ENCODE data around the gene ZC3H13. TPM values are rescaled to one million over a fixed set of nuclear protein-coding genes. Genes with fewer than 3 reads are reported as not detected.

ZC3H13 gene
- total RNA-seq, 1 experiment from 2014 or later, result 61.9 TPM

DNA sequence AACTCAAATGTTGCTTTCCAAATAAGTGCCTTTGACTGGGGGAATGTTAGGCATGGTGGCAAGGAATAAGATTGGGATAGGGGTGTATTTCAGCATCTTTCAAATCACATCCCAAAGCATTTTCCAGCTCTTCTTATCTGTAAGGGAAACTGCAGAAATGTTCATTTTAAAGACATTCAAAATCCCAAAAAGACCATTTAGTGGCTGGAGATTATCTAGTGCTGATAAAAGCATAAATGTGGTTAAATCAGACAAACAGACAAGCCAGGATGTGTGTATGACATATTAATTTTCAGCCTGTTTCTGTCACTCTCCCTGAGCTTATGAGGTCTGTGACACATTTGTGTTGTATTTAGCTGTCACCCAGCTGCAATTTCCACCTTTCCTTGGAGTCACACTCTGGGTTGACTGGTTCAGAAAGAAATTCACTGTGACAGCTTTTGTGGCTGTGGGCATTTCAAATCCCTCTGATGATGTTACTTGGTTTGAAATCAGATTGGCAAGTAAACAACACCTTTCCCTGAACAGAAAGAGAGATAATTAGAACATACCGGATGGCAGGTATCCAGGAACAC, 131.3 kb downstream of the ZC3H13 start:
- H2BK5ac ChIP-seq (ENCODE audit: insufficient read length, low read length), result no peak overlapping the region

More for the DNA sequence above, 131.3 kb downstream of the ZC3H13 start:
- Mint-ChIP-seq H3K4me3 (no peak overlapping the region), H3K4me1 (peaks cover 3 to 7% of the 10 kb centered on the region in 2 experiments; a peak in 2 of 4 replicates), H3K36me3 (ENCODE audit: insufficient read depth in 1 of 3, low read depth in 3 of 3) (no peaks in the 10 kb centered on the region), H3K27me3 (ENCODE audit: low read depth) (no peaks in the 10 kb centered on the region), H3K9me3 (no peaks in the 10 kb centered on the region), H3K27ac (peak overlapping the region in 1 of 3 experiments; percentile 40; a peak in 1 of 7 replicates)
- H3K18ac ChIP-seq (ENCODE audit: insufficient read length, low read depth, low read length), result no peak overlapping the region
- no peak overlapping the region for H3K4me2 ChIP-seq (ENCODE audit: insufficient read depth, insufficient read length, low read length)
- WGBS (ENCODE audit: extremely low coverage, insufficient read length, low lambda C conversion rate), result no CpG with 5 or more reads among the region's 1 CpG
- H2AFZ ChIP-seq (ENCODE audit: low read length), result no peak overlapping the region
- H2BK120ac ChIP-seq (ENCODE audit: low read depth, low read length, poor library complexity, severe bottlenecking), result no peak overlapping the region
- no peak overlapping the region for H4K5ac ChIP-seq (ENCODE audit: insufficient read length, low read depth, low read length)
- H3K4ac ChIP-seq (ENCODE audit: low read depth, low read length), result no peak overlapping the region
- no peak overlapping the region for H4K91ac ChIP-seq (ENCODE audit: insufficient read length, low read depth, low read length)
- no peak overlapping the region for H2AK5ac ChIP-seq (ENCODE audit: insufficient read length, low read length)
- no peak overlapping the region for H2BK12ac ChIP-seq (ENCODE audit: insufficient read length, low read depth, low read length)
- no peak overlapping the region for H3K56ac ChIP-seq (ENCODE audit: insufficient read length, low read depth, low read length)
- H3K79me1 ChIP-seq (ENCODE audit: insufficient read depth, low read depth, low read length, poor library complexity, severe bottlenecking), result no peaks in the 10 kb centered on the region
- H3K23ac ChIP-seq (ENCODE audit: insufficient read length, low read depth, low read length), result no peak overlapping the region
- H2BK20ac ChIP-seq (ENCODE audit: low read depth, low read length, poor library complexity, severe bottlenecking), result no peak overlapping the region
- DNase-seq, result no peak
- no peaks in the 10 kb centered on the region for H3K27me3 ChIP-seq (ENCODE audit: insufficient read depth, low read length)
- no peaks in the 10 kb centered on the region for H3K9me3 ChIP-seq (ENCODE audit: control insufficient read depth, low read depth, low read length)
- H4K8ac ChIP-seq (replicated peaks; ENCODE audit: insufficient read length, low read depth, low read length), result no peak overlapping the region
- H3K23me2 ChIP-seq (ENCODE audit: insufficient read length, low read depth, low read length, poor library complexity, severe bottlenecking), result no peaks in the 10 kb centered on the region
- TF ChIP-seq, protein P1, sequence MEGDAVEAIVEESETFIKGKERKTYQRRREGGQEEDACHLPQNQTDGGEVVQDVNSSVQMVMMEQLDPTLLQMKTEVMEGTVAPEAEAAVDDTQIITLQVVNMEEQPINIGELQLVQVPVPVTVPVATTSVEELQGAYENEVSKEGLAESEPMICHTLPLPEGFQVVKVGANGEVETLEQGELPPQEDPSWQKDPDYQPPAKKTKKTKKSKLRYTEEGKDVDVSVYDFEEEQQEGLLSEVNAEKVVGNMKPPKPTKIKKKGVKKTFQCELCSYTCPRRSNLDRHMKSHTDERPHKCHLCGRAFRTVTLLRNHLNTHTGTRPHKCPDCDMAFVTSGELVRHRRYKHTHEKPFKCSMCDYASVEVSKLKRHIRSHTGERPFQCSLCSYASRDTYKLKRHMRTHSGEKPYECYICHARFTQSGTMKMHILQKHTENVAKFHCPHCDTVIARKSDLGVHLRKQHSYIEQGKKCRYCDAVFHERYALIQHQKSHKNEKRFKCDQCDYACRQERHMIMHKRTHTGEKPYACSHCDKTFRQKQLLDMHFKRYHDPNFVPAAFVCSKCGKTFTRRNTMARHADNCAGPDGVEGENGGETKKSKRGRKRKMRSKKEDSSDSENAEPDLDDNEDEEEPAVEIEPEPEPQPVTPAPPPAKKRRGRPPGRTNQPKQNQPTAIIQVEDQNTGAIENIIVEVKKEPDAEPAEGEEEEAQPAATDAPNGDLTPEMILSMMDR (conservative IDR thresholded peaks at IDR 0.05), result no peak
- H2BK15ac ChIP-seq (ENCODE audit: low read depth, low read length), result no peak overlapping the region
- no peaks in the 10 kb centered on the region for H3K4me1 ChIP-seq (ENCODE audit: insufficient read depth, low read length)
- H4K20me1 ChIP-seq (ENCODE audit: control insufficient read depth, insufficient read depth, insufficient read length), result no peaks in the 10 kb centered on the region
- H3T11ph ChIP-seq (ENCODE audit: low read length), result no peak overlapping the region
- H3K27ac ChIP-seq (ENCODE audit: insufficient read length, low read depth, low read length), result no peak overlapping the region
- H3K14ac ChIP-seq (ENCODE audit: insufficient read depth, low read length), result no peak overlapping the region
- H3K79me2 ChIP-seq (ENCODE audit: insufficient read depth, low read length), result no peaks in the 10 kb centered on the region
- no peak overlapping the region for H3K9ac ChIP-seq (ENCODE audit: extremely low read depth, insufficient read length, low read length)

Data from H9 (cell line).